Smooth muscle cell of the umbilical artery (primary cell): ENCODE measurements around the gene ZNF766. TPM values are rescaled to one million over a fixed set of nuclear protein-coding genes. Genes with fewer than 3 reads are reported as not detected.

Source experiments
- total RNA-seq: library from RNA; depleted of rRNA; stranded (reverse); fragments of >200 nt; gene quantifications from 2 replicates; pipeline ENCODE4 v1.2.3, GENCODE V29; 2014

ZNF766 gene
- 11.6 and 20.6 TPM in 2 replicates for total RNA-seq

GRCh38 chr19:52269338-52270261 is at the start of gene ZNF766:
TSS of gene ZNF766 (plus strand) at chr19:52269587. CDS start at chr19:52269614, 27 bp downstream.

GRCh38 chr19:52296773-52297600 is 27.6 kb downstream of the ZNF766 start, which contains the start of gene ZNF480:
TSS of gene ZNF480 (plus strand) at chr19:52297169. CDS start at chr19:52300413, 3,244 bp downstream.

GRCh38 chr19:52336117-52336790 is 66.9 kb downstream of the ZNF766 start, which contains the start of gene ZNF610:
TSS of gene ZNF610 (plus strand) at chr19:52336243. CDS start at chr19:52349173, 12,930 bp downstream.

Other genes with a start within 250 kb of the ZNF766 start
- 10.1 and 11.5 TPM in 2 replicates for gene ZNF614, start 241.2 kb upstream of the ZNF766 start, total RNA-seq
- gene ZNF432, start 220.7 kb upstream of the ZNF766 start, total RNA-seq: 14.0 and 21.8 TPM in 2 replicates
- 31.5 and 40.3 TPM in 2 replicates for gene ZNF841, start 173.8 kb upstream of the ZNF766 start, total RNA-seq
- gene ZNF616, start 129.6 kb upstream of the ZNF766 start, total RNA-seq: 17.9 and 18.1 TPM in 2 replicates
- gene ZNF836, start 98.0 kb upstream of the ZNF766 start, total RNA-seq: 4.7 and 5.6 TPM in 2 replicates
- gene PPP2R1A, start 79.5 kb upstream of the ZNF766 start, total RNA-seq: 85.8 and 266 TPM in 2 replicates
- gene ZNF480, start 27.6 kb downstream of the ZNF766 start, total RNA-seq: 2.7 and 4.1 TPM in 2 replicates
- gene ZNF610, start 66.7 kb downstream of the ZNF766 start, total RNA-seq: 3.3 and 4.5 TPM in 2 replicates
- gene ZNF880, start 100.3 kb downstream of the ZNF766 start, total RNA-seq: 22.9 and 32.4 TPM in 2 replicates
- gene ZNF528, start 128.3 kb downstream of the ZNF766 start, total RNA-seq: 25.8 and 32.8 TPM in 2 replicates
- not detected in 2 replicates for gene ZNF534, start 159.6 kb downstream of the ZNF766 start, total RNA-seq
- 5.9 and 9.5 TPM in 2 replicates for gene ZNF578, start 184.0 kb downstream of the ZNF766 start, total RNA-seq